Right lobe of liver (tissue), 6 donors: ENCODE data around the gene GSTO2. TPM values are rescaled to one million over a fixed set of nuclear protein-coding genes. Genes with fewer than 3 reads are reported as not detected.

Source experiments
- ATAC-seq, 4 donors: fragments of 200-7000 bp; cut with Tn5 transposase; one replicate each; pipeline ENCODE4 v1.9.1; 2020; ENCODE audit warnings: mild to moderate bottlenecking in 4 of 4, moderate library complexity in 4 of 4
- DNase-seq, 3 donors: peaks; one replicate each; pipeline ENCODE4 v3.0.0-alpha.2; 2020
- H3K27ac ChIP-seq, 3 donors: fragments of 200-600 bp; one replicate each; pipeline ENCODE4 v1.8.0; 2022
- H3K27me3 ChIP-seq, 2 donors: fragments of 200-600 bp; one replicate each; pipeline ENCODE4 v1.8.0; 2022
- H3K36me3 ChIP-seq, 4 donors: fragments of 200-600 bp; sonication (generic) in 1 of 4; one replicate each; pipeline versions ENCODE4 v1.5.1 to v1.8.0; 2017 to 2022; ENCODE audit warnings: control low read depth in 1 of 4
- H3K4me1 ChIP-seq, 4 donors: fragments of 200-600 bp; sonication (generic) in 1 of 4; one replicate each; pipeline versions ENCODE4 v1.5.1 to v1.8.0; 2017 to 2022; ENCODE audit warnings: control low read depth in 1 of 4
- H3K4me3 ChIP-seq, 3 donors: fragments of 200-600 bp; one replicate each; pipeline ENCODE4 v1.8.0; 2022
- H3K9me3 ChIP-seq, 4 donors: fragments of 200-600 bp; sonication (generic) in 1 of 4; one replicate each; pipeline versions ENCODE4 v1.5.1 to v1.8.0; 2017 to 2022; ENCODE audit warnings: control low read depth in 1 of 4
- CTCF ChIP-seq, 4 donors: fragments of 200-600 bp in 3 of 4; fragments of 450-650 bp in 1 of 4; IDR thresholded peaks; one replicate each; pipeline versions ENCODE4 v1.5.1 to v1.8.0; 2016 to 2022; ENCODE audit warnings: antibody characterized with exemption in 4 of 4, mild to moderate bottlenecking in 2 of 4
- POLR2A ChIP-seq: fragments of 450-650 bp; IDR thresholded peaks from one replicate; pipeline ENCODE4 v1.6.1; 2017; ENCODE audit warnings: antibody characterized with exemption, mild to moderate bottlenecking
- WGBS: methylation state at CpG from one replicate; pipeline ENCODE4 v1.1.6; 2018; ENCODE audit warnings: low coverage, low lambda C conversion rate; ENCODE audit not compliant: insufficient coverage; ENCODE audit errors: missing lambda C conversion rate; 5-methylcytosine and 5-hydroxymethylcytosine counted together
- intact Hi-C, 2 donors: fragments of 100-400 bp; cut with DNase I; formaldehyde crosslinking; loops; one replicate each; pipeline versions ENCODE4 v1.11.2 to v1.14.1; 2022
- total RNA-seq, 6 experiments: library from RNA; depleted of rRNA in 2 of 6; stranded (reverse); fragments of >200 nt in 2 of 6; fragmentation: NEBNext Ultra II Directional in 3 of 6; extraction: Animal tissue kit (Norgen Biotek cat#: 25700) in 3 of 6; gene quantifications; one replicate each; pipeline versions ENCODE4 v1.1.0 to v1.2.4, GENCODE V29; 2016 to 2023
- donor health status: DM: no; HTN: yes; CAD: no.
- donor health status: DM: no; HTN: no; CAD: no.
- donor health status: DM: no; HTN: no; CAD: no.
- donor health status: DM: no; HTN: yes; CAD: no.
- donor health status: DM: no; HTN: yes; CAD: no.

GSTO2 gene
- total RNA-seq, 6 experiments from 2014 or later, result 1.4 to 5.3 (median 2.8) TPM

DNA sequence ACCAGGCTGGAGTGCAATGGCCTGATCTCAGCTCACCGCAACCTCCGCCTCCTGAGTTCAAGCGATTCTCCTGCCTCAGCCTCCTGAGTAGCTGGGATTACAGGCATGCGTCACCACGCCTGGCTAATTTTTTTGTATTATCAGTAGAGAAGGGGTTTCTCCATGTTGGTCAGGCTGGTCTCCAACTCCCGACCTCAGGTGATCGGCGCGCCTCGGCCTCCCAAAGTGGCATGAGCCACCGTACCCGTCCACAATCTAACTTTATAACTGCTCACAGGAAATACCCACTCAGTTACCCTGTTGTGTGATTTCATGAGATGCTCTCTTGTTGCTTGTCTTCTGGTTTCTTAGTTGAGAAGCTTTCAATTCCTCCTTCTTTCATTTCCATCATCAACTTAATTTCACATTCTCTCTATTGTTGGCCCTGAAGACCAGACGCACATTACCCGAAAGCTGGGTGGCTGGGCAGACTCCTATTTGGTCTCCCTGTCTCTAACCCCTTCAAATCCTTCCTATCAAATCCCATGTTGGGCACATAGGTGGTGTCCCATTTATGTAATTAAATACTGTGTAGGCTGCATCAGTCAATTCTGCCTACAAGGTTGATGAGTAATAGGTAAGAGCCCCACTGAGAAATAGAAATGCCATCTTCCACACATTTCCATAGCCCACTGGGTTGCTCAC lies 1.1 kb upstream of the GSTO2 start:
- Histone ChIP-seq H3K36me3 (peaks cover 0 to 49% (median 22%) of the 10 kb centered on the region in 4 donors), H3K27ac (no peak overlapping the region), H3K27me3 (no peaks in the 10 kb centered on the region), H3K4me3 (peak overlapping the region; percentile 55 to 73 (median 55)), H3K9me3 (no peaks in the 10 kb centered on the region), H3K4me1 (peaks cover 0 to 43% (median 13%) of the 10 kb centered on the region in 4 donors)
- DNase-seq, result no peak
- TF ChIP-seq CTCF (IDR thresholded peaks at IDR 0.05) (no peak), POLR2A (no peak)
- WGBS, result 84% methylated on average over 11 of the region's 14 CpGs
- intact Hi-C loops, result no loop called here
- no peak for ATAC-seq

GRCh38 chr10:104268405-104268712 lies 625 bp upstream of the GSTO2 start:
- ATAC-seq, result peak in 2 of 4 donors; percentile 3 to 5
- H3K4me1 ChIP-seq, result peaks cover 0 to 38% (median 10%) of the 10 kb centered on the region in 4 donors

DNA sequence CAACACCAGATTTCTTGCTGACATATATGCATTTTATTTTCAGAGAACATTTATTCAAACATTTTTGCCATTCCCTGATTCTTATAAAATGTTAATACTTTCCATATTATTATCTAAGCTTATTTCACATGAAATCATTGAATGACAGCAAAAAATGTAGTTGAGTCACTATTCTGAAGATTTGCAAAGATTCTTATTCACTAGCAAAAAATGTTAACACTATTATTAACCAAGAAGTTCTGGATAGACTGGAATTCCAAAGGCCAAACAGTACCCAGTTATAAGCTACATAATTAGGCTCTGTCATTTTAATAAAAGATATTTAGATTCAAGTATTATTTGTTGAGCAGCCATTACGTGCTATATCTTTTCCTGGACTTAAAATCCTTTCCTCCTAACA lies 4.3 kb downstream of the GSTO2 start:
- ATAC-seq (no peak), DNase-seq (no peak)
- Histone ChIP-seq H3K27ac (no peak overlapping the region), H3K4me1 (peaks cover 0 to 10% (median 2%) of the 10 kb centered on the region in 4 donors), H3K27me3 (no peaks in the 10 kb centered on the region), H3K36me3 (peaks cover 0 to 2% (median under 1%) of the 10 kb centered on the region in 4 donors), H3K9me3 (no peaks in the 10 kb centered on the region), H3K4me3 (no peak overlapping the region)
- intact Hi-C loops, result no loop called here
- WGBS, result 79% methylated on average over 1 of the region's 1 CpG
- TF ChIP-seq CTCF (IDR thresholded peaks at IDR 0.05) (no peak), POLR2A (no peak)

More at GRCh38 chr10:104268405-104268712, 625 bp upstream of the GSTO2 start:
- intact Hi-C loops, result no loop called here
- no peaks in the 10 kb centered on the region for H3K27me3 ChIP-seq
- H3K27ac ChIP-seq, result peak overlapping the region; percentile 37 to 75 (median 61)
- peak overlapping the region; percentile 55 to 73 (median 55) for H3K4me3 ChIP-seq
- WGBS, result 27% methylated on average over 10 of the region's 10 CpGs
- no peaks in the 10 kb centered on the region for H3K9me3 ChIP-seq
- peaks cover 0 to 44% (median 21%) of the 10 kb centered on the region in 4 donors for H3K36me3 ChIP-seq
- DNase-seq, result no peak
- TF ChIP-seq CTCF (IDR thresholded peaks at IDR 0.05) (no peak), POLR2A (no peak)

DNA sequence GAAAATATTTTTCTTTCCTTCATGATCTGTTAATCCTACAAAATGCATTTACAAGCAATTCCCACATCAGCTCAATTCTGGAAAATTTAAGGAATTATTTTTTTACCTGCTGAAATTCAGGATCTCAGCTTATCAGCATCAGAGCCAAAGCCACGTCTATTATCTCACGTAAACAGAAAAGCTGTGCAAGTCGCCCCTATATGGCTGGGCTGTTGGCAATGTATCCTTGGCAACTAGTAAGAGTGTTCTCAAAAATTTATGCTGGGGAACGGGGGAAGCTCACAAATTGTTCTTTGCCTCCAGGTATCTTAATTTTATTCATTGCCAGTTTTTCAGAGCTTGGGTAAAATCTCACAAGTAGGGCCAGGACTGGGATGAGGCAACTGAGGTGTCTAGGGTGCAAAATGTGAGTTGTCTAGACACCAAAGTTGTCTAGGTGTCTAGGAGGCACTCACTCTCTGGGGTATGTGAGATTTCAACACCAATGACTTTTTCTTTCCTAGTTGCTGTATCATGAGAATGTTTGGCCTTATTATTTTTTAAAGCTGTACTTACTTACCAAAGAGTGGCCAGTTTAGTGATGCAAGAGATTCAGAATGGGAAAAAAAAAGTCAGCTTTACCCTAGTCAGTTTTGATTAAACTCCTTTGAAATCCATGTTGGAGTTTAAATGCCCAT lies 5.1 kb downstream of the GSTO2 start:
- peak in 2 of 4 donors; percentile 4 to 16 for ATAC-seq
- H3K27ac ChIP-seq, result no peak overlapping the region
- TF ChIP-seq CTCF (IDR thresholded peaks at IDR 0.05) (no peak), POLR2A (no peak)
- WGBS, result 61% methylated on average over 4 of the region's 4 CpGs
- H3K27me3 ChIP-seq, result no peaks in the 10 kb centered on the region
- no peaks in the 10 kb centered on the region for H3K36me3 ChIP-seq
- H3K4me1 ChIP-seq, result peaks cover 0 to 9% (median 2%) of the 10 kb centered on the region in 4 donors
- DNase-seq, result no peak
- H3K9me3 ChIP-seq, result no peaks in the 10 kb centered on the region
- intact Hi-C loops, result no loop called here
- H3K4me3 ChIP-seq, result no peak overlapping the region
